ENCODE data around the gene TRIM8.

TRIM8 gene

GRCh38 chr10:102704915-102705314 is 60.6 kb downstream of the TRIM8 start:
- DNase-seq = no peak

GRCh38 chr10:102705531-102705930 is 61.3 kb downstream of the TRIM8 start:
- DNase-seq = no peak

Data from activated CD4-positive, alpha-beta T cell treated with anti-CD3 and anti-CD28 coated beads, Interleukin-10, Interleukin-2, amounts not matched to agents 100 ng/mL and 50 ng/mL, durations not matched to agents 16 hours and 8 hours (primary cell).